Mesodermal cell (in vitro differentiated cells): ENCODE measurements around the gene PADI1. TPM values are rescaled to one million over a fixed set of nuclear protein-coding genes. Genes with fewer than 3 reads are reported as not detected.
A peak's percentile ranks its signal among the peaks of the same experiment; 100 is the strongest.

ENCODE experiments used
- H3K27ac ChIP-seq: 2 replicates; pipeline ENCODE4 v1.7.0; 2013; ENCODE audit warnings: mild to moderate bottlenecking, low read depth, low read length, moderate library complexity; ENCODE audit not compliant: severe bottlenecking
- H3K36me3 ChIP-seq: 2 replicates; pipeline ENCODE4 v1.7.1; 2013; ENCODE audit warnings: mild to moderate bottlenecking, low read length, moderate library complexity; ENCODE audit not compliant: control insufficient read depth, insufficient read depth
- H3K4me1 ChIP-seq: one replicate; pipeline ENCODE4 v1.7.1; 2013; ENCODE audit warnings: mild to moderate bottlenecking, low read length; ENCODE audit not compliant: insufficient read depth, control insufficient read depth, poor library complexity, severe bottlenecking
- H3K4me3 ChIP-seq: 2 replicates; pipeline ENCODE4 v1.7.0; 2013; ENCODE audit warnings: low read length, control low read depth, mild to moderate bottlenecking; ENCODE audit not compliant: insufficient read depth, poor library complexity, severe bottlenecking; ENCODE audit errors: extremely low read depth
- H3K9me3 ChIP-seq: 2 replicates; pipeline ENCODE4 v1.7.1; 2013; ENCODE audit warnings: mild to moderate bottlenecking, low read length, moderate library complexity; ENCODE audit not compliant: control insufficient read depth
- whole genome bisulfite sequencing, 2 experiments: methylation state at CpG; one replicate each; pipeline ENCODE4 v1.1.5; 2013; ENCODE audit warnings: missing lambda C conversion rate in 2 of 2; ENCODE audit not compliant: insufficient coverage in 2 of 2; 5-methylcytosine and 5-hydroxymethylcytosine counted together
- polyA plus RNA-seq, 2 experiments: library from polyadenylated mRNA; stranded (reverse); fragments of 50-300 nt; gene quantifications; one replicate each; pipeline ENCODE4 v1.2.3, GENCODE V29; 2013

PADI1 gene
- 0.33 TPM for polyA plus RNA-seq (2013, experiment 1 of 2)
- 0.25 TPM for polyA plus RNA-seq (2013, experiment 2 of 2)

- Histone ChIP-seq H3K4me1 (peaks cover 42% of the 10 kb centered on the region), H3K4me3 (no peak within 1 kb of the TSS), H3K27ac (no peak within 1 kb of the TSS), H3K9me3 (no peaks in the 10 kb centered on the region), H3K36me3 (no peaks in the 10 kb centered on the region)
- 95% methylated on average over 3 to 6 of the region's 9 CpGs for WGBS, 2 experiments
These were observed at the start of gene PADI1 for GRCh38 chr1:17204546-17205440. Gene PADI1 (plus strand): TSS chr1:17205128. CDS start chr1:17205218, 90 bp downstream.

GRCh38 chr1:17155257-17155920 lies 49.5 kb upstream of the PADI1 start:
- Histone ChIP-seq H3K27ac (peak overlapping the region; percentile 88), H3K36me3 (no peaks in the 10 kb centered on the region), H3K9me3 (peaks cover 46% of the 10 kb centered on the region), H3K4me3 (no peak overlapping the region), H3K4me1 (no peaks in the 10 kb centered on the region)
- WGBS, 2 experiments: 0% methylated on average over 1 of the region's 2 CpGs

- peaks cover 46% of the 10 kb centered on the region for H3K9me3 ChIP-seq
- no peak overlapping the region for H3K4me3 ChIP-seq
- no peaks in the 10 kb centered on the region for H3K4me1 ChIP-seq
- 84 to 100% methylated on average over 1 to 2 of the region's 3 CpGs for WGBS, 2 experiments
- H3K36me3 ChIP-seq: no peaks in the 10 kb centered on the region
- H3K27ac ChIP-seq: peak overlapping the region; percentile 88
These were observed 48.8 kb upstream of the PADI1 start for GRCh38 chr1:17156108-17156507.

- Histone ChIP-seq H3K9me3 (peaks cover 27% of the 10 kb centered on the region), H3K4me1 (no peaks in the 10 kb centered on the region), H3K27ac (no peak overlapping the region), H3K4me3 (no peak overlapping the region), H3K36me3 (no peaks in the 10 kb centered on the region)
- WGBS, 2 experiments: 100% methylated on average over 1 of the region's 2 CpGs; no CpG with 5 or more reads in 1 of the 2 experiments
These were observed 46.0 kb upstream of the PADI1 start for GRCh38 chr1:17158961-17159360.

GRCh38 chr1:17161137-17161740 lies 43.7 kb upstream of the PADI1 start:
- no peak overlapping the region for H3K4me3 ChIP-seq
- H3K9me3 ChIP-seq: peaks cover 11% of the 10 kb centered on the region
- H3K4me1 ChIP-seq: no peaks in the 10 kb centered on the region
- 100% methylated on average over 1 of the region's 3 CpGs; no CpG with 5 or more reads in 1 of the 2 experiments for WGBS, 2 experiments
- H3K36me3 ChIP-seq: no peaks in the 10 kb centered on the region
- no peak overlapping the region for H3K27ac ChIP-seq

GRCh38 chr1:17161926-17162800 lies 42.8 kb upstream of the PADI1 start:
- no peak overlapping the region for H3K27ac ChIP-seq

GRCh38 chr1:17162941-17163340 lies 42.0 kb upstream of the PADI1 start:
- WGBS, 2 experiments: 78 to 89% methylated on average over 5 to 6 of the region's 7 CpGs
- Histone ChIP-seq H3K4me1 (peaks cover 14% of the 10 kb centered on the region), H3K27ac (no peak overlapping the region), H3K4me3 (no peak overlapping the region), H3K9me3 (no peaks in the 10 kb centered on the region), H3K36me3 (no peaks in the 10 kb centered on the region)

More at GRCh38 chr1:17161926-17162800, 42.8 kb upstream of the PADI1 start:
- Histone ChIP-seq H3K9me3 (peaks cover 3% of the 10 kb centered on the region), H3K36me3 (no peaks in the 10 kb centered on the region), H3K4me1 (peaks cover 7% of the 10 kb centered on the region), H3K4me3 (no peak overlapping the region)
- WGBS, 2 experiments: 93% methylated on average over 18 of the region's 20 CpGs

- H3K27ac ChIP-seq: no peak overlapping the region
- no peaks in the 10 kb centered on the region for H3K9me3 ChIP-seq
- no peak overlapping the region for H3K4me3 ChIP-seq
- peaks cover 17% of the 10 kb centered on the region for H3K4me1 ChIP-seq
- 87 to 93% methylated on average over 4 to 5 of the region's 7 CpGs for WGBS, 2 experiments
- no peaks in the 10 kb centered on the region for H3K36me3 ChIP-seq
These were observed 41.6 kb upstream of the PADI1 start for GRCh38 chr1:17163371-17163770.

GRCh38 chr1:17163789-17164666 lies 40.9 kb upstream of the PADI1 start:
- Histone ChIP-seq H3K4me1 (peaks cover 24% of the 10 kb centered on the region), H3K27ac (no peak overlapping the region), H3K36me3 (no peaks in the 10 kb centered on the region), H3K9me3 (no peaks in the 10 kb centered on the region), H3K4me3 (no peak overlapping the region)
- WGBS, 2 experiments: 85 to 91% methylated on average over 14 to 16 of the region's 16 CpGs
